Measurements from ENCODE around the gene BLTP2.
A peak's percentile ranks its signal among the peaks of the same experiment; 100 is the strongest.
"Not testable (repeated sequence)": the region's sequence is repeated elsewhere in the genome, so short reads cannot be mapped to it uniquely, and the experiment has no call there.

BLTP2 gene

GRCh38 chr17:28644787-28645575 lies at the start of gene BLTP2:
Gene BLTP2, minus strand, starts transcription at chr17:28645158. Its CDS starts 102 bp downstream, at chr17:28645056.
- peak; percentile 82 to 83 for DNase-seq (ENCODE audit: low read depth in 2 of 2)

- no peak for DNase-seq (ENCODE audit: low read depth in 2 of 2)
Measured at GRCh38 chr17:28693869-28694268, 48.9 kb upstream of the BLTP2 start.

- no peak for DNase-seq (ENCODE audit: low read depth in 2 of 2)
Measured at GRCh38 chr17:28689011-28689410, 44.1 kb upstream of the BLTP2 start.

GRCh38 chr17:28688481-28688880 lies 43.5 kb upstream of the BLTP2 start:
- no peak for DNase-seq (ENCODE audit: low read depth in 2 of 2)

- DNase-seq (ENCODE audit: low read depth in 2 of 2), result no peak
Measured at GRCh38 chr17:28686296-28686695, 41.3 kb upstream of the BLTP2 start.

- DNase-seq (ENCODE audit: low read depth in 2 of 2), result no peak
Measured at GRCh38 chr17:28685366-28685765, 40.4 kb upstream of the BLTP2 start.

GRCh38 chr17:28684963-28685362 lies 40.0 kb upstream of the BLTP2 start:
- DNase-seq (ENCODE audit: low read depth in 2 of 2), result peak in 1 of 2 experiments; percentile 4

GRCh38 chr17:28682655-28683054 lies 37.7 kb upstream of the BLTP2 start:
- no peak for DNase-seq (ENCODE audit: low read depth in 2 of 2)

- DNase-seq (ENCODE audit: low read depth in 2 of 2), result no peak
Measured at GRCh38 chr17:28675980-28676379, 31.0 kb upstream of the BLTP2 start.

GRCh38 chr17:28675490-28675889 lies 30.5 kb upstream of the BLTP2 start:
- no peak for DNase-seq (ENCODE audit: low read depth in 2 of 2)

- DNase-seq (ENCODE audit: low read depth in 2 of 2), result no peak
Measured at GRCh38 chr17:28669918-28670317, 25.0 kb upstream of the BLTP2 start.

GRCh38 chr17:28667870-28668269 lies 22.9 kb upstream of the BLTP2 start:
- DNase-seq (ENCODE audit: low read depth in 2 of 2), result no peak

- no peak for DNase-seq (ENCODE audit: low read depth in 2 of 2)
Measured at GRCh38 chr17:28665994-28666393, 21.0 kb upstream of the BLTP2 start.

- DNase-seq (ENCODE audit: low read depth in 2 of 2), result no peak
Measured at GRCh38 chr17:28663723-28664122, 18.8 kb upstream of the BLTP2 start.

- no peak for DNase-seq (ENCODE audit: low read depth in 2 of 2)
Measured at GRCh38 chr17:28662527-28662829, 17.5 kb upstream of the BLTP2 start.

GRCh38 chr17:28661635-28662526 lies 16.9 kb upstream of the BLTP2 start, which contains the start of the genes SDF2 and SUPT6H:
Gene SDF2, minus strand, starts transcription at chr17:28661906. Its CDS starts 30 bp downstream, at chr17:28661876.
Gene SUPT6H, plus strand, starts transcription at chr17:28662205. Its CDS starts 11,197 bp downstream, at chr17:28673402.
- DNase-seq (ENCODE audit: low read depth in 2 of 2), result peak; percentile 60 to 69

- DNase-seq (ENCODE audit: low read depth in 2 of 2), result not testable (repeated sequence)
Measured at GRCh38 chr17:28659497-28659881, 14.5 kb upstream of the BLTP2 start.

GRCh38 chr17:28658766-28659496 lies 14.0 kb upstream of the BLTP2 start:
- not testable (repeated sequence) for DNase-seq (ENCODE audit: low read depth in 2 of 2)

- DNase-seq (ENCODE audit: low read depth in 2 of 2), result not testable (repeated sequence)
Measured at GRCh38 chr17:28658342-28658741, 13.4 kb upstream of the BLTP2 start.

- no peak for DNase-seq (ENCODE audit: low read depth in 2 of 2)
Measured at GRCh38 chr17:28657756-28658155, 12.8 kb upstream of the BLTP2 start.

- DNase-seq (ENCODE audit: low read depth in 2 of 2), result no peak
Measured at GRCh38 chr17:28655160-28655559, 10.2 kb upstream of the BLTP2 start.

- DNase-seq (ENCODE audit: low read depth in 2 of 2), result no peak
Measured at GRCh38 chr17:28648698-28649097, 3.7 kb upstream of the BLTP2 start.
